ENCODE results near the gene CIRBP. TPM values are rescaled to one million over a fixed set of nuclear protein-coding genes. Genes with fewer than 3 reads are reported as not detected.
A peak's percentile ranks its signal among the peaks of the same experiment; 100 is the strongest.

Gene CIRBP
- total and polyA plus RNA-seq, 2 of the 13 experiments (the other 11 are each of a cell fraction or from before 2014, with no cell fraction given): 133 to 140 TPM

DNA sequence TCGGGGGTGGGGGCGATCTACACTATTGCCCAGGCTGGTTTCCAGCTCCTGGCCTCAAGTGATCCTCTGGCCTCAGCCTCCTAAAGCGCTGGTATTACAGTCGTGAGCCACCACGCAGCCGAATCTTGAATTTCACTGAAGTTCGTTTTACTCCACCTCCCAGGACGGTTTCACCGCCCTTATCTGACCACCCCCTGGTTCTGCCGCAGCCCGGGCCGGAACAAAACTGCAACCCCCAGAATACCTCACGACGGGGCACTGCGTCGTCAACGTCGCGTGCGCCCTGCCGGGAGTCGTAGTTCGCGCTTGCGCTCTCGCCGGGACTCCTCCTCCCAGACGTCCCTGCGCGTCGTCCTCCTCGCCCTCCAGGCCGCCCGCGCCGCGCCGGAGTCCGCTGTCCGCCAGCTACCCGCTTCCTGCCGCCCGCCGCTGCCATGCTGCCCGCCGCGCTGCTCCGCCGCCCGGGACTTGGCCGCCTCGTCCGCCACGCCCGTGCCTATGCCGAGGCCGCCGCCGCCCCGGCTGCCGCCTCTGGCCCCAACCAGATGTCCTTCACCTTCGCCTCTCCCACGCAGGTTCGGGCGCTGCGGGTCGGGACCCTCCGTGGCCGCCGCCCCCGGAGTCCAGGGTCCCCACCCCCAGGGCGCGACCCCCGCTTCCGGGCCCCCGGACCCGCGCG, 27.6 kb upstream of the CIRBP start, which contains the start of gene ATP5F1D (continued):
- TF ChIP-seq ZSCAN5A (CRISPR knock-in tag; IDR thresholded peaks at IDR 0.05; ENCODE audit: borderline replicate concordance) (no peak), CAMTA2 (CRISPR knock-in tag; IDR thresholded peaks at IDR 0.05; ENCODE audit: borderline replicate concordance) (no peak; the same call in none of the 2 replicates), ZNF326 (CRISPR knock-in tag; IDR thresholded peaks at IDR 0.05; ENCODE audit: borderline replicate concordance) (no peak), FOXO1 (CRISPR knock-in tag; IDR thresholded peaks at IDR 0.05) (peak; percentile 25; the same call in 1 of the 2 replicates), REXO4 (CRISPR knock-in tag; IDR thresholded peaks at IDR 0.05; ENCODE audit: borderline replicate concordance) (no peak), ZNF776 (CRISPR knock-in tag; IDR thresholded peaks at IDR 0.05) (peak; percentile 47; the same call in 1 of the 2 replicates), ZNF761 (CRISPR knock-in tag; conservative IDR thresholded peaks at IDR 0.05) (no peak), GABPA (IDR thresholded peaks at IDR 0.05; ENCODE audit: low read depth, low read length) (no peak), GABPA (CRISPR knock-in tag; IDR thresholded peaks at IDR 0.05; ENCODE audit: low read depth) (peak; percentile 81), ISL2 (CRISPR knock-in tag; IDR thresholded peaks at IDR 0.05) (peak; percentile 41; the same call in 1 of the 2 replicates), ZFY (CRISPR knock-in tag; IDR thresholded peaks at IDR 0.05) (peak; percentile 88), ZNF274 (CRISPR knock-in tag; IDR thresholded peaks at IDR 0.05) (no peak), ELF1 (CRISPR knock-in tag; IDR thresholded peaks at IDR 0.05) (peak; percentile 81), RFX1 (IDR thresholded peaks at IDR 0.05) (no peak), TMF1 (CRISPR knock-in tag; IDR thresholded peaks at IDR 0.05; ENCODE audit: low read depth) (peak; percentile 44; the same call in 1 of the 2 replicates), CCDC6 (CRISPR knock-in tag; IDR thresholded peaks at IDR 0.05) (no peak), ZNF547 (CRISPR knock-in tag; IDR thresholded peaks at IDR 0.05) (peak; percentile 92), ZNF136 (CRISPR knock-in tag; IDR thresholded peaks at IDR 0.05; ENCODE audit: low read depth) (no peak), ZNF891 (CRISPR knock-in tag; IDR thresholded peaks at IDR 0.05) (no peak; the same call in 1 of the 2 replicates), ZSCAN22 (CRISPR knock-in tag; IDR thresholded peaks at IDR 0.05) (no peak), HDAC1 (CRISPR knock-in tag; IDR thresholded peaks at IDR 0.05) (peak; percentile 60; the same call in 1 of the 2 replicates), ZNF790 (CRISPR knock-in tag; IDR thresholded peaks at IDR 0.05; ENCODE audit: borderline replicate concordance) (0 out of 2 replicates have a peak, but pooled peaks have one; percentile 50), PHF20 (CRISPR knock-in tag; IDR thresholded peaks at IDR 0.05) (0 out of 2 replicates have a peak, but pooled peaks have one; percentile 43), NFKB2 (CRISPR knock-in tag; IDR thresholded peaks at IDR 0.05; ENCODE audit: borderline replicate concordance) (no peak), NAIF1 (CRISPR knock-in tag; IDR thresholded peaks at IDR 0.05; ENCODE audit: borderline replicate concordance) (no peak), ZNF337 (CRISPR knock-in tag; IDR thresholded peaks at IDR 0.05; ENCODE audit: borderline replicate concordance, low read depth) (peak; percentile 8; the same call in 1 of the 2 replicates)
- TF ChIP-seq, protein P1, sequence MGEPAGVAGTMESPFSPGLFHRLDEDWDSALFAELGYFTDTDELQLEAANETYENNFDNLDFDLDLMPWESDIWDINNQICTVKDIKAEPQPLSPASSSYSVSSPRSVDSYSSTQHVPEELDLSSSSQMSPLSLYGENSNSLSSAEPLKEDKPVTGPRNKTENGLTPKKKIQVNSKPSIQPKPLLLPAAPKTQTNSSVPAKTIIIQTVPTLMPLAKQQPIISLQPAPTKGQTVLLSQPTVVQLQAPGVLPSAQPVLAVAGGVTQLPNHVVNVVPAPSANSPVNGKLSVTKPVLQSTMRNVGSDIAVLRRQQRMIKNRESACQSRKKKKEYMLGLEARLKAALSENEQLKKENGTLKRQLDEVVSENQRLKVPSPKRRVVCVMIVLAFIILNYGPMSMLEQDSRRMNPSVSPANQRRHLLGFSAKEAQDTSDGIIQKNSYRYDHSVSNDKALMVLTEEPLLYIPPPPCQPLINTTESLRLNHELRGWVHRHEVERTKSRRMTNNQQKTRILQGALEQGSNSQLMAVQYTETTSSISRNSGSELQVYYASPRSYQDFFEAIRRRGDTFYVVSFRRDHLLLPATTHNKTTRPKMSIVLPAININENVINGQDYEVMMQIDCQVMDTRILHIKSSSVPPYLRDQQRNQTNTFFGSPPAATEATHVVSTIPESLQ (CRISPR knock-in tag; conservative IDR thresholded peaks at IDR 0.05): no peak
- TF ChIP-seq, protein P2, sequence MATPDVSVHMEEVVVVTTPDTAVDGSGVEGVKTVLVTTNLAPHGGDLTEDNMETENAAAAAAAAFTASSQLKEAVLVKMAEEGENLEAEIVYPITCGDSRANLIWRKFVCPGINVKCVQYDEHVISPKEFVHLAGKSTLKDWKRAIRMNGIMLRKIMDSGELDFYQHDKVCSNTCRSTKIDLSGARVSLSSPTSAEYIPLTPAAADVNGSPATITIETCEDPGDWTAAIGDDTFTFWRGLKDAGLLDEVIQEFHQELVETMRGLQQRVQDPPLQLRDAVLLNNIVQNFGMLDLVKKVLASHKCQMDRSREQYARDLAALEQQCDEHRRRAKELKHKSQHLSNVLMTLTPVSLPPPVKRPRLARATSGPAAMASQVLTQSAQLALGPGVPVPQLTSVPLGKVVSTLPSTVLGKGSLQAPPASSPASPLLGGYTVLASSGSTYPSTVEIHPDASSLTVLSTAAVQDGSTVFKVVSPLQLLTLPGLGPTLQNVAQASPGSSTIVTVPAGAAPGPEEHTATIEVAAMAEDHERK (CRISPR knock-in tag; IDR thresholded peaks at IDR 0.05; ENCODE audit: low read depth): peak; percentile 99

Measured in HepG2 (cell line).